SHP77 treated with DMSO at 0.1 percent for 48 hours (cell line): ENCODE measurements around the gene TWNK.
"Not testable (repeated sequence)": the region's sequence is repeated elsewhere in the genome, so short reads cannot be mapped to it uniquely, and the experiment has no call there.

Experiments used
- DNase-seq: peaks from one replicate; lab custom pipeline; 2025; lab: John Stamatoyannopoulos, UW

Gene TWNK

GRCh38 chr10:101031128-101031795 lies 43.9 kb downstream of the TWNK start, which contains the start of the genes PDZD7 and SFXN3:
Gene PDZD7, minus strand, starts transcription at chr10:101031129. Its CDS starts 910 bp downstream, at chr10:101030219.
Gene SFXN3, plus strand, starts transcription at chr10:101031234. Its CDS starts 3,461 bp downstream, at chr10:101034695.
- DNase-seq = peak; percentile 78

- no peak for DNase-seq
These were observed 44.7 kb downstream of the TWNK start for GRCh38 chr10:101031796-101032636.

- DNase-seq = no peak
These were observed 45.4 kb downstream of the TWNK start for GRCh38 chr10:101032637-101033224.

- DNase-seq = no peak
These were observed 45.9 kb downstream of the TWNK start for GRCh38 chr10:101033276-101033675.

GRCh38 chr10:101034404-101034803 lies 47.1 kb downstream of the TWNK start:
- not testable (repeated sequence) for DNase-seq

- no peak for DNase-seq
These were observed 48.0 kb downstream of the TWNK start for GRCh38 chr10:101035314-101035713.

- DNase-seq = no peak
These were observed 48.8 kb downstream of the TWNK start for GRCh38 chr10:101035916-101036702.

- no peak for DNase-seq
These were observed 49.4 kb downstream of the TWNK start for GRCh38 chr10:101036726-101037125.

GRCh38 chr10:101038484-101038883 lies 51.1 kb downstream of the TWNK start:
- DNase-seq = no peak

GRCh38 chr10:101040061-101040460 lies 52.7 kb downstream of the TWNK start:
- no peak for DNase-seq

GRCh38 chr10:101040851-101041250 lies 53.5 kb downstream of the TWNK start:
- no peak for DNase-seq

- peak; percentile 39 for DNase-seq
These were observed 54.0 kb downstream of the TWNK start for GRCh38 chr10:101041252-101041761.

- DNase-seq = no peak
These were observed 54.8 kb downstream of the TWNK start for GRCh38 chr10:101042118-101042517.

- peak; percentile 91 for DNase-seq
These were observed 55.5 kb downstream of the TWNK start for GRCh38 chr10:101042667-101043362.

- no peak for DNase-seq
These were observed 56.0 kb downstream of the TWNK start for GRCh38 chr10:101043363-101043707.
